GM12878 (cell line): Measurements from ENCODE around the gene MED13L. TPM values are rescaled to one million over a fixed set of nuclear protein-coding genes. Genes with fewer than 3 reads are reported as not detected.

ENCODE experiments used
- ATAC-seq: fragments of 200-7000 bp; cut with Tn5 transposase; 3 replicates; pipeline ENCODE4 v1.9.1; 2020; ENCODE audit warnings: mild to moderate bottlenecking, moderate library complexity
- BruUV-seq: library from RNA; stranded (reverse); fragments of 400-500 nt; replicated peaks from 2 replicates; lab custom pipeline; 2021; lab: Mats Ljungman, UMichigan
- CTCF ChIA-PET: fragments of 300-600 bp; sonication (Branson Sonifier 250); formaldehyde crosslinking; extraction: SDS; loops from one replicate; lab custom pipeline; 2021; ENCODE audit warnings: inconsistent platforms; lab: Yijun Ruan, JAX
- POLR2A ChIA-PET: fragments of 350-600 bp; formaldehyde crosslinking; extraction: SDS; loops from one replicate; lab custom pipeline; 2021; ENCODE audit warnings: inconsistent platforms; lab: Charles Lee
- RAD21 ChIA-PET: fragments of 300-600 bp; sonication (Branson Sonifier 250); formaldehyde crosslinking; loops from one replicate; lab custom pipeline; 2023; ENCODE audit warnings: antibody characterized with exemption; ENCODE audit not compliant: unreplicated experiment; lab: Charles Lee
- SMC1A ChIA-PET: fragments of 300-600 bp; sonication (Branson Sonifier 250); formaldehyde crosslinking; loops from one replicate; lab custom pipeline; 2023; ENCODE audit not compliant: unreplicated experiment, uncharacterized antibody; lab: Charles Lee
- DNase-seq: peaks from one replicate; pipeline ENCODE4 v3.0.0-alpha.2; 2011; ENCODE audit warnings: low read depth, low spot score
- FAIRE-seq: peaks from 3 replicates; lab custom pipeline; 2011; peaks lifted over from hg19 to GRCh38; lab: Jason Lieb, UNC
- H2AFZ ChIP-seq: 2 replicates; pipeline ENCODE4 v1.6.0; 2011; ENCODE audit warnings: low read depth, low read length, control low read depth; ENCODE audit not compliant: control insufficient read depth
- H3K27ac ChIP-seq: 2 replicates; pipeline ENCODE4 v1.5.1; 2011; ENCODE audit warnings: control low read depth; ENCODE audit not compliant: control insufficient read depth, insufficient read depth
- H3K27me3 ChIP-seq, 2 experiments: replicated peaks in 1 of 2; 2 replicates each; pipeline versions ENCODE4 v1.6.0 to v1.6.1; 2011; ENCODE audit warnings: low read length in 1 of 2; ENCODE audit not compliant: control insufficient read depth in 2 of 2, insufficient read depth in 2 of 2
- H3K36me3 ChIP-seq, 2 experiments: 2 replicates each; pipeline ENCODE4 v1.5.1; 2011; ENCODE audit warnings: low read length in 1 of 2; ENCODE audit not compliant: control insufficient read depth in 2 of 2, insufficient read depth in 2 of 2
- H3K4me1 ChIP-seq: 2 replicates; pipeline ENCODE4 v1.6.1; 2011; ENCODE audit warnings: mild to moderate bottlenecking, low read length, moderate library complexity, mixed read lengths; ENCODE audit not compliant: control insufficient read depth, insufficient read depth
- H3K4me2 ChIP-seq: 2 replicates; pipeline ENCODE4 v1.6.0; 2011; ENCODE audit warnings: control low read depth; ENCODE audit not compliant: control insufficient read depth, insufficient read depth
- H3K4me3 ChIP-seq: fragments of 200-600 bp; sonication (generic); 2 replicates; pipeline ENCODE4 v1.5.1; 2016
- H3K79me2 ChIP-seq: 2 replicates; pipeline ENCODE4 v1.6.0; 2011; ENCODE audit warnings: low read length; ENCODE audit not compliant: control insufficient read depth, insufficient read depth
- H3K9ac ChIP-seq: 2 replicates; pipeline ENCODE4 v1.8.0; 2011; ENCODE audit warnings: low read length, control low read depth, mixed read lengths; ENCODE audit not compliant: control insufficient read depth, insufficient read depth
- H3K9me3 ChIP-seq: replicated peaks from 3 replicates; pipeline ENCODE4 v1.5.1; 2011; ENCODE audit warnings: mild to moderate bottlenecking, low read length; ENCODE audit not compliant: control insufficient read depth, insufficient read depth
- H4K20me1 ChIP-seq: 2 replicates; pipeline ENCODE4 v1.6.0; 2011; ENCODE audit not compliant: control insufficient read depth, insufficient read depth
- ASH2L ChIP-seq: fragments of 300-600, 200-600 bp; sonication (generic); IDR thresholded peaks from 2 replicates; pipeline ENCODE4 v1.6.1; 2017; ENCODE audit warnings: low read depth, mild to moderate bottlenecking, borderline replicate concordance
- BCLAF1 ChIP-seq: fragments of 450-650 bp; IDR thresholded peaks from 2 replicates; pipeline ENCODE4 v1.6.1; 2017; ENCODE audit warnings: antibody characterized with exemption, mild to moderate bottlenecking, moderate library complexity
- EP300 ChIP-seq, 2 experiments: fragments of 150-350 bp in 1 of 2; IDR thresholded peaks; 2 replicates each; pipeline ENCODE4 v1.6.1; 2011 to 2012; ENCODE audit warnings: low read depth in 2 of 2, low read length in 2 of 2, borderline replicate concordance in 1 of 2, improper control_type of control experiment in 1 of 2, inconsistent platforms in 1 of 2; ENCODE audit not compliant: control insufficient read depth in 1 of 2
- ESRRA ChIP-seq: IDR thresholded peaks from 2 replicates; pipeline ENCODE4 v1.6.1; 2012; ENCODE audit warnings: mild to moderate bottlenecking, low read length, improper control_type of control experiment
- GABPA ChIP-seq: IDR thresholded peaks from 2 replicates; pipeline ENCODE4 v1.6.1; 2014; ENCODE audit warnings: antibody characterized with exemption, low read depth, mild to moderate bottlenecking, inconsistent platforms
- NR2C1 ChIP-seq: fragments of 450-650 bp; IDR thresholded peaks from 2 replicates; pipeline ENCODE4 v1.6.1; 2017; ENCODE audit warnings: antibody characterized with exemption, mild to moderate bottlenecking, moderate library complexity
- SRF ChIP-seq, 2 experiments: IDR thresholded peaks; 2 replicates each; pipeline ENCODE4 v1.6.1; 2011; ENCODE audit warnings: low read depth in 2 of 2, low read length in 2 of 2, mild to moderate bottlenecking in 1 of 2, moderate library complexity in 1 of 2
- SUPT20H ChIP-seq: IDR thresholded peaks from 2 replicates; pipeline ENCODE4 v1.6.1; 2011; ENCODE audit warnings: low read depth, mild to moderate bottlenecking, low read length, moderate library complexity, borderline replicate concordance; ENCODE audit not compliant: control insufficient read depth
- TBL1XR1 ChIP-seq: IDR thresholded peaks from 2 replicates; pipeline ENCODE4 v1.6.1; 2012; ENCODE audit warnings: low read depth, low read length, improper control_type of control experiment
- TCF3 ChIP-seq: IDR thresholded peaks from 2 replicates; pipeline ENCODE4 v1.6.1; 2012; ENCODE audit warnings: low read depth, mild to moderate bottlenecking, low read length, borderline replicate concordance; ENCODE audit not compliant: insufficient read depth
- ZNF217 ChIP-seq: fragments of 450-650 bp; IDR thresholded peaks from 2 replicates; pipeline ENCODE4 v1.6.1; 2017; ENCODE audit warnings: antibody characterized with exemption, mild to moderate bottlenecking
- WGBS: methylation state at CpG from one replicate; pipeline ENCODE4 v1.1.6; 2016; ENCODE audit warnings: low lambda C conversion rate; ENCODE audit not compliant: insufficient replicate concordance, insufficient coverage; ENCODE audit errors: missing lambda C conversion rate; 5-methylcytosine and 5-hydroxymethylcytosine counted together
- in situ Hi-C: fragments of 300-500 bp; cut with MboI; formaldehyde crosslinking; loops from 9 replicates; pipeline ENCODE4 v1.14.3; 2018; ENCODE audit warnings: mixed read lengths
- intact Hi-C: fragments of 100-400 bp; cut with micrococcal nuclease; formaldehyde crosslinking; loops from one replicate; pipeline ENCODE4 v1.14.2; 2022; ENCODE audit not compliant: unreplicated experiment
- polyA plus RNA-seq, 11 experiments: library from polyadenylated mRNA; depleted of rRNA in 4 of 11; unstranded in 6 of 11; stranded (reverse) in 5 of 11; fragments of >200 nt; fragmentation: Nextera tagmentation in 4 of 11; fragmentation: Illumina TruSeq in 1 of 11; extraction: Ambion mirVana in 4 of 11; extraction: Trizol in 1 of 11; gene quantifications; 1 replicate in 1 of 11; 2 replicates in 10 of 11; pipeline versions ENCODE4 v1.2.1 to v1.2.3, GENCODE V29; 2011 to 2016; ENCODE audit warnings: inconsistent platforms in 2 of 11, missing spikeins in 2 of 11, low read depth in 1 of 11
- total RNA-seq, 4 experiments: library from RNA; depleted of rRNA in 3 of 4; stranded (reverse); fragments of >200 nt in 3 of 4; fragmentation: Illumina TruSeq in 1 of 4; extraction: Trizol in 1 of 4; gene quantifications; 2 replicates each; pipeline versions ENCODE4 v1.2.1 to v1.2.3, GENCODE V29; 2013 to 2021
- TF ChIP-seq, protein P1 (sequence below): fragments of 450-650 bp; formaldehyde crosslinking; IDR thresholded peaks from 2 replicates; pipeline ENCODE4 v1.4.0; 2022; ENCODE audit warnings: mild to moderate bottlenecking, moderate library complexity

MED13L gene
- total and polyA plus RNA-seq, 10 of the 15 experiments (the other 5 are each of a cell fraction or from before 2014, with no cell fraction given) = 3.7 to 30.1 (median 9.1) TPM

DNA sequence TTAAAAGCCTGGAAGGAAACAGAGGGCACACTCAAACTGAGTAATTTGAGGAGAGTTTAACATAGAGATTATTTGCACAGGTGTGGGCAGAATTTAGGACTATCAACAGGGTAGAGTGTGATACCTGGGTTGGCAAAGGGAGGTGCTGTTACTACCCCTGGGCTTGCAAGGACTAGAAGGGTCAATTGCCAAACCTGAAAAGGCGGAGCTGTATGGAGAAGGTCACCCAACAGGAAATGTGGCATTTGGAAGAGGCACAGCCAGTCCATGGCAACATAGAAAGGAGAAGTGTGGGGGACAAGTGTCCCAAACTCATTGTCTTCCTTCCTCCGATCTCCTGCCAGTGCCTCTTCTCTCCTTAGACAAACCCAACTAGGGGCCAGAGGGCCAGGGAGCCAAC is 21.6 kb upstream of the MED13L start:
- ATAC-seq (no peak), FAIRE-seq (no peak), DNase-seq (no peak)
- in situ Hi-C loops (no loop called here), intact Hi-C loops (no loop called here)
- Histone ChIP-seq H3K4me3 (no peak overlapping the region), H2AFZ (no peak overlapping the region), H3K4me1 (no peaks in the 10 kb centered on the region), H3K4me2 (no peak overlapping the region), H3K9me3 (no peaks in the 10 kb centered on the region; the same call in 2 of the 3 replicates), H3K79me2 (no peaks in the 10 kb centered on the region), H4K20me1 (no peaks in the 10 kb centered on the region), H3K27me3 (peaks cover 0 to 8% of the 10 kb centered on the region in 2 experiments; a peak in 3 of 4 replicates), H3K27ac (no peak overlapping the region), H3K36me3 (no peaks in the 10 kb centered on the region), H3K9ac (no peak overlapping the region)
- RAD21 ChIA-PET = no interaction called here
- 54% methylated on average over 2 of the region's 2 CpGs for WGBS
- POLR2A ChIA-PET = no interaction called here
- TF ChIP-seq EP300 (IDR thresholded peaks at IDR 0.05; ENCODE audit: borderline replicate concordance in 1 of 2, control insufficient read depth in 1 of 2, low read depth in 2 of 2, low read length in 2 of 2) (no peak), NR2C1 (no peak), TBL1XR1 (no peak), TCF3 (no peak), SRF (IDR thresholded peaks at IDR 0.05; ENCODE audit: low read depth in 2 of 2, low read length in 2 of 2) (no peak), GABPA (no peak), ASH2L (no peak), ESRRA (no peak), SUPT20H (no peak), ZNF217 (no peak), BCLAF1 (no peak)
- TF ChIP-seq, protein P1, sequence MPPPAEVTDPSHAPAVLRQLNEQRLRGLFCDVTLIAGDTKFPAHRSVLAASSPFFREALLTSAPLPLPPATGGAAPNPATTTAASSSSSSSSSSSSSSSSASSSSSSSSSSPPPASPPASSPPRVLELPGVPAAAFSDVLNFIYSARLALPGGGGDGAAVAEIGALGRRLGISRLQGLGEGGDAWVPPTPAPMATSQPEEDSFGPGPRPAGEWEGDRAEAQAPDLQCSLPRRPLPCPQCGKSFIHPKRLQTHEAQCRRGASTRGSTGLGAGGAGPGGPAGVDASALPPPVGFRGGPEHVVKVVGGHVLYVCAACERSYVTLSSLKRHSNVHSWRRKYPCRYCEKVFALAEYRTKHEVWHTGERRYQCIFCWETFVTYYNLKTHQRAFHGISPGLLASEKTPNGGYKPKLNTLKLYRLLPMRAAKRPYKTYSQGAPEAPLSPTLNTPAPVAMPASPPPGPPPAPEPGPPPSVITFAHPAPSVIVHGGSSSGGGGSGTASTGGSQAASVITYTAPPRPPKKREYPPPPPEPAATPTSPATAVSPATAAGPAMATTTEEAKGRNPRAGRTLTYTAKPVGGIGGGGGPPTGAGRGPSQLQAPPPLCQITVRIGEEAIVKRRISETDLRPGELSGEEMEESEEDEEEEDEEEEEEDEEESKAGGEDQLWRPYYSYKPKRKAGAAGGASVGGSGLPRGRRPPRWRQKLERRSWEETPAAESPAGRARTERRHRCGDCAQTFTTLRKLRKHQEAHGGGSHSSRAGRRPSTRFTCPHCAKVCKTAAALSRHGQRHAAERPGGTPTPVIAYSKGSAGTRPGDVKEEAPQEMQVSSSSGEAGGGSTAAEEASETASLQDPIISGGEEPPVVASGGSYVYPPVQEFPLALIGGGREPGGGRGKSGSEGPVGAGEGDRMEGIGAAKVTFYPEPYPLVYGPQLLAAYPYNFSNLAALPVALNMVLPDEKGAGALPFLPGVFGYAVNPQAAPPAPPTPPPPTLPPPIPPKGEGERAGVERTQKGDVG (CRISPR knock-in tag) = no peak
- CTCF ChIA-PET = no interaction called here
- SMC1A ChIA-PET = no interaction called here
- BruUV-seq = no TSS peak
